NT2/D1 (cell line): Measurements from ENCODE around the gene RPS6KA5.

Source experiments
- YY1 ChIP-seq: IDR thresholded peaks from 2 replicates; pipeline ENCODE4 v1.6.1; 2011; ENCODE audit not compliant: insufficient read length, insufficient read depth
- ZNF274 ChIP-seq: IDR thresholded peaks from 2 replicates; pipeline ENCODE4 v1.6.1; 2011; ENCODE audit warnings: mild to moderate bottlenecking, low read depth, low read length

- TF ChIP-seq YY1 = no peak
- no peak for TF ChIP-seq ZNF274
Observed at GRCh38 chr14:91062600-91062999, 2.2 kb upstream of the RPS6KA5 start.
